Naive thymus-derived CD4-positive, alpha-beta T cell (primary cell): ENCODE data around the gene ZFYVE19. TPM values are rescaled to one million over a fixed set of nuclear protein-coding genes. Genes with fewer than 3 reads are reported as not detected.

ENCODE experiments used
- ATAC-seq: fragments of 150-1000 bp; cut with Tn5 transposase; 2 replicates; pipeline ENCODE4 v1.10.0; 2021; ENCODE audit warnings: mild to moderate bottlenecking, moderate library complexity
- CTCF ChIA-PET: fragments of 350-600 bp; sonication (Branson Sonifier 250); formaldehyde crosslinking; loops from one replicate; lab custom pipeline; 2021; ENCODE audit warnings: antibody characterized with exemption; lab: Charles Lee
- POLR2A ChIA-PET: fragments of 350-600 bp; sonication (Branson Sonifier 250); formaldehyde crosslinking; loops from one replicate; lab custom pipeline; 2021; ENCODE audit warnings: antibody characterized with exemption, inconsistent platforms; lab: Charles Lee
- DNase-seq, 9 donors: peaks; one replicate each; pipeline versions ENCODE4 v3.0.0 to v3.0.0-alpha.2; 2020 to 2022; ENCODE audit warnings: mixed read lengths in 1 of 9
- H3K27ac ChIP-seq: one replicate; pipeline ENCODE4 v1.7.0; 2013; ENCODE audit warnings: mild to moderate bottlenecking, low read depth, low read length, moderate library complexity
- H3K27me3 ChIP-seq, 2 donors: one replicate each; pipeline ENCODE4 v1.7.0; 2013; ENCODE audit warnings: low read length in 2 of 2, mild to moderate bottlenecking in 2 of 2, moderate library complexity in 2 of 2; ENCODE audit not compliant: control insufficient read depth in 2 of 2, insufficient read depth in 2 of 2
- H3K36me3 ChIP-seq, 3 experiments: 1 replicate in 2 of 3; 2 replicates in 1 of 3; pipeline ENCODE4 v1.7.0; 2013; ENCODE audit warnings: low read length in 3 of 3, mild to moderate bottlenecking in 3 of 3, moderate library complexity in 1 of 3; ENCODE audit not compliant: insufficient read depth in 3 of 3, control insufficient read depth in 2 of 3
- H3K4me1 ChIP-seq, 2 donors: one replicate each; pipeline ENCODE4 v1.7.0; 2013; ENCODE audit warnings: low read length in 2 of 2, mild to moderate bottlenecking in 2 of 2, moderate library complexity in 1 of 2; ENCODE audit not compliant: control insufficient read depth in 2 of 2, insufficient read depth in 2 of 2
- H3K4me3 ChIP-seq: 2 replicates; pipeline ENCODE4 v1.7.0; 2013; ENCODE audit warnings: mild to moderate bottlenecking, low read length
- H3K9me3 ChIP-seq, 3 experiments: 1 replicate in 2 of 3; 2 replicates in 1 of 3; pipeline ENCODE4 v1.7.0; 2013; ENCODE audit warnings: low read length in 3 of 3; ENCODE audit not compliant: control insufficient read depth in 2 of 3
- H3K27ac Mint-ChIP-seq, 9 donors: one replicate each; pipeline ENCODE4 v1.8.0; 2020 to 2022; ENCODE audit warnings: mixed read lengths in 9 of 9, mild to moderate bottlenecking in 8 of 9, moderate library complexity in 5 of 9, inconsistent platforms in 2 of 9
- H3K27me3 Mint-ChIP-seq, 5 donors: one replicate each; pipeline ENCODE4 v1.8.0; 2021 to 2022; ENCODE audit warnings: mixed read lengths in 5 of 5, mild to moderate bottlenecking in 1 of 5
- H3K36me3 Mint-ChIP-seq, 5 donors: one replicate each; pipeline ENCODE4 v1.8.0; 2020 to 2022; ENCODE audit warnings: mixed read lengths in 5 of 5, mild to moderate bottlenecking in 3 of 5, inconsistent platforms in 1 of 5
- H3K4me1 Mint-ChIP-seq, 7 donors: one replicate each; pipeline ENCODE4 v1.8.0; 2020 to 2022; ENCODE audit warnings: mixed read lengths in 7 of 7, mild to moderate bottlenecking in 3 of 7, inconsistent platforms in 1 of 7
- H3K4me3 Mint-ChIP-seq, 10 donors: one replicate each; pipeline ENCODE4 v1.8.0; 2020 to 2022; ENCODE audit warnings: mild to moderate bottlenecking in 10 of 10, mixed read lengths in 10 of 10, moderate library complexity in 6 of 10, inconsistent platforms in 2 of 10
- H3K9me3 Mint-ChIP-seq, 11 donors: one replicate each; pipeline ENCODE4 v1.8.0; 2020 to 2022; ENCODE audit warnings: mixed read lengths in 11 of 11, mild to moderate bottlenecking in 4 of 11, inconsistent platforms in 1 of 11, moderate library complexity in 1 of 11
- intact Hi-C, 2 donors: fragments of 100-400 bp; cut with micrococcal nuclease; formaldehyde crosslinking; loops; one replicate each; pipeline ENCODE4 v1.15.1; 2023
- polyA plus RNA-seq, 2 donors: library from polyadenylated mRNA; unstranded; fragments of 300-500 nt; fragmentation: Illumina TruSeq; gene quantifications; one replicate each; pipeline ENCODE4 v1.2.3, GENCODE V29; 2021
- total RNA-seq, 6 experiments: library from RNA in 5 of 6; stranded (reverse) in 5 of 6; gene quantifications; 1 replicate in 5 of 6; 2 replicates in 1 of 6; pipeline ENCODE4 v1.2.3 and lab custom pipeline; 2021 to 2026

The ZFYVE19 gene
- total and polyA plus RNA-seq, 7 experiments from 2014 or later, result 15.7 to 31.9 (median 22.7) TPM

DNA sequence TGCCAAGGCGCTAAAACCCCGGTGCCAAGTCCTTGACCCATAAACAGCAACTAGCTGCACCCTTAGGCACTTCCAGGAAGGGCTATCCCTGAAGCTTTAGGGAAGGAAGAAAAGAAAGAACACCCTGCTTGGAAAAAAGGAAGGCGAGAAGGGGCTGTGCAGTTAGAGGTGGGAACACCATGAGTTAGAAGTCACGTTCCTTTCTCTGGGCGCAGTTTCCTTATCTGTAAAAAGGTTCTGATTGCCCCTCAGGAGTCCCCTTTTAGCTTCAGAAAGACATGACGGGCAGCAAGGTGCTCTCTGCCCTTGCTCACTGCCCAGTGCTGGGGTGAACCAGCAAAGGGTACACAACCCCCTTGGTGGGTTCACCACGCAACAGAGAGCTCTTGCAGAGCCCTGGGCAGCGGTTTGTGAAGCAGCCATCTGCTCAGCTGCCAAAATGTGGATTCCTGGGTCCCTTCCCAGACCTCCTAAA is 42.2 kb upstream of the ZFYVE19 start:
- CTCF ChIA-PET, result interaction anchor here (0.6 kb wide), 2 partner anchors 8 to 19 kb away, joined by 3 to 5 read pairs; no protein-coding TSS in a partner anchor
- Histone ChIP-seq H3K27me3 (no peaks in the 10 kb centered on the region), H3K27ac (peak overlapping the region; percentile 78), H3K36me3 (peaks cover 0 to 17% (median 0%) of the 10 kb centered on the region in 3 experiments), H3K4me1 (peaks cover 17 to 27% of the 10 kb centered on the region in 2 donors), H3K9me3 (no peaks in the 10 kb centered on the region), H3K4me3 (peak overlapping the region; percentile 71)
- POLR2A ChIA-PET, result interaction anchor here (0.6 to 3.7 kb wide), 6 partner anchors 8 to 125 kb away, joined by 3 to 21 read pairs (median 4); partner anchors contain the start of gene RAD51
- DNase-seq (no peak), ATAC-seq (no peak)
- intact Hi-C loops, result loop anchor here (1.0 to 5.0 kb wide), 6 partner anchors 9 to 172 kb away; partner anchors contain the start of genes DNAJC17 (in 2 of the 2), ZFYVE19 (in 2 of the 2), KNL1 (in 1 of the 2) and RMDN3 (in 1 of the 2)
- Mint-ChIP-seq H3K9me3 (no peaks in the 10 kb centered on the region), H3K4me3 (peak overlapping the region; percentile 76 to 94 (median 90)), H3K27ac (peak overlapping the region; percentile 75 to 94 (median 87)), H3K27me3 (no peaks in the 10 kb centered on the region), H3K36me3 (peaks cover 0 to 2% (median 0%) of the 10 kb centered on the region in 5 donors), H3K4me1 (peaks cover 16 to 45% (median 42%) of the 10 kb centered on the region in 7 donors)

DNA sequence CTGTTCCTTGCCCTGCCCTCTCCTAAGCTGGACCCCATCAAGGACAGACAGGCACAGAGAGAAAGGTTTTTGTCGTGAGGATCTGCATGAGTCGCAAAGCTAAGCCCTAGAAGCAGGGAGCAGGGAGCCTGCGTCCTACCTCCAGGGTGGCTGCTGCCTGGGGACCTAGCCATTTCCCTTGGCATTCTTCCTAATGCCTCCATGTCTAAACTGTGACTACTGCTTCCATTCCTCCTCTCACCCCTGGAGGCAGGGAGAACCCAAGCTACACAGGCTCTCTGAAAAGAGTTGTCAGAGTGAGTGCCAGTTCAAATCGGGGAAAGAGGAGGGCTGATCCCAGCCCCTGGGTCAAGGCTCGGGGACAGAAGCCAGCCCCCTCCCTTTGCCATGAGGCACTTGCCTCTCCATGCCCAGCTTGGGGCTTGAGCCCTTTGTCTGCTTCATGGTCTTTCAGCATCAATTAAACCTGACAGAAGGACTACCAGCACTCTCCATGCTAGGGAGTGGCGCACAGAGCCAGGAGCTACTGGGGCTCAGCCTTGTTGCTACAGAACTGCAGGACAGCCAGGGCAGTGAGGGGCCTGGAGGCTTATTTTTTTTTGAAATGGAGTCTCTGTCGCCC is 40.6 kb upstream of the ZFYVE19 start:
- H3K9me3 Mint-ChIP-seq, result no peaks in the 10 kb centered on the region

DNA sequence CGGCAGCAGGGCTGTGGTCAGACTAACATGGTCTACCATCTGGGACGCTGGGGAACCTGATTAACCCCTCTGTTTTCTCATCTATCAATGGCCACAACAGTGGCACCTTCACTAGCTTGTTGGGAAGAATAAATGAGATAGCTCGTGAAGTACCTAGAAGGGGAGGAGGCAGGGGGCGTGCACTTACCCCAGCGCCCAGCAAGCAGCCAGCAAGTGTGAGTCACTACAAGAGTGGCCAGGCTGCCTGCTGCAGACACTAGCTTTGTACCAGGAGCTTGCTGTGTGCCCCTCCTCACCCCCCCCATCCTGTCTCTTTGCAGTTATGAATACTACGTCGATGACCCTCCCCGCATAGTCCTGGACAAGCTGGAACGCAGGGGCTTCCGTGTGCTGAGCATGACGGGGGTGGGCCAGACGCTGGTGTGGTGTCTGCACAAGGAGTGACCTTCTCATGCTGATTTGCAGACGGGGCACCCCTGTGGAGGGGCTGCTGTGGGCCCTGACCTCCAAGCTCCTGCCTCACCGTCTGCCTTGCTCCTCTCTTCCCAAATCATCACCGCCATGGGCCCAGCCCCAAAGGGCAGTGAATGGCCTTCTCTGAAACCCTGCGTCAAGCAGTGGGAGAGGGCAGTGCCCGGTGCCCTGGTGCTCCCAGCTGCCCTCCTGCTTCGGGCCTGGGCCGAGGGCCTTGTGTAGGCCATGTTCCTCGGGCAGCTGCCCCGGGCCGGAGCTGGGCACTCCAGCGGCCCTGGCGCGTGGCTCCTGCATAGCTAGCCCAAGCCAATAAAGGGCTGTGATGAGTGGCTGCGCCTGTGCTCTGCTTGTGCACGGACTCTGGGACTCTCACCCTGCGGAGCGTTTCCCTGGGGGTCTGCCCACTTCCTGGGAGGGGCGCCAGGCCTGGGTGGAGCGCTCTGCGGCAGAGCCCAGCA is 39.7 kb upstream of the ZFYVE19 start:
- peak overlapping the region in 2 of 9 donors; percentile 48 to 59 for H3K27ac Mint-ChIP-seq
- peaks cover 17 to 29% of the 10 kb centered on the region in 2 donors for H3K4me1 ChIP-seq
- no peaks in the 10 kb centered on the region for H3K27me3 Mint-ChIP-seq
- no peaks in the 10 kb centered on the region for H3K9me3 Mint-ChIP-seq
- H3K4me3 ChIP-seq, result no peak overlapping the region
- peaks cover 24 to 55% (median 49%) of the 10 kb centered on the region in 7 donors for H3K4me1 Mint-ChIP-seq
- no peak overlapping the region for H3K4me3 Mint-ChIP-seq
- peaks cover 0 to 27% (median 0%) of the 10 kb centered on the region in 3 experiments for H3K36me3 ChIP-seq
- POLR2A ChIA-PET, result interaction anchor here (1.2 kb wide), 1 partner anchor 73 kb away, joined by 3 read pairs; no protein-coding TSS in a partner anchor
- no peak overlapping the region for H3K27ac ChIP-seq
- no peak for ATAC-seq
- DNase-seq, result no peak
- H3K36me3 Mint-ChIP-seq, result peaks cover 0 to 3% (median 0%) of the 10 kb centered on the region in 5 donors
- H3K9me3 ChIP-seq, result no peaks in the 10 kb centered on the region
- CTCF ChIA-PET, result no interaction called here
- H3K27me3 ChIP-seq, result no peaks in the 10 kb centered on the region
- intact Hi-C loops, result loop anchor here in 1 of 2 donors (5.0 kb wide), 1 partner anchor 175 kb away; the partner anchor contains the start of gene KNL1

More for the DNA sequence above, 40.6 kb upstream of the ZFYVE19 start:
- peaks cover 17 to 29% of the 10 kb centered on the region in 2 donors for H3K4me1 ChIP-seq
- no peaks in the 10 kb centered on the region for H3K9me3 ChIP-seq
- peaks cover 0 to 18% (median 0%) of the 10 kb centered on the region in 3 experiments for H3K36me3 ChIP-seq
- ATAC-seq (no peak), DNase-seq (no peak)
- CTCF ChIA-PET, result interaction anchor here (0.5 kb wide), 1 partner anchor 143 kb away, joined by 4 read pairs; no protein-coding TSS in a partner anchor
- POLR2A ChIA-PET, result interaction anchor here (0.6 to 3.7 kb wide), 4 partner anchors 12 to 78 kb away, joined by 3 to 21 read pairs (median 4); partner anchors contain the start of gene RAD51
- intact Hi-C loops, result loop anchor here in 1 of 2 donors (5.0 kb wide), 1 partner anchor 174 kb away; the partner anchor contains the start of gene KNL1
- Mint-ChIP-seq H3K4me3 (peak overlapping the region in 1 of 10 donors; percentile 94), H3K36me3 (peaks cover 0 to 2% (median 0%) of the 10 kb centered on the region in 5 donors), H3K4me1 (peaks cover 24 to 55% (median 49%) of the 10 kb centered on the region in 7 donors), H3K27ac (peak overlapping the region in 8 of 9 donors; percentile 9 to 92 (median 82)), H3K27me3 (no peaks in the 10 kb centered on the region)
- no peaks in the 10 kb centered on the region for H3K27me3 ChIP-seq
- no peak overlapping the region for H3K4me3 ChIP-seq
- H3K27ac ChIP-seq, result peak overlapping the region; percentile 78

DNA sequence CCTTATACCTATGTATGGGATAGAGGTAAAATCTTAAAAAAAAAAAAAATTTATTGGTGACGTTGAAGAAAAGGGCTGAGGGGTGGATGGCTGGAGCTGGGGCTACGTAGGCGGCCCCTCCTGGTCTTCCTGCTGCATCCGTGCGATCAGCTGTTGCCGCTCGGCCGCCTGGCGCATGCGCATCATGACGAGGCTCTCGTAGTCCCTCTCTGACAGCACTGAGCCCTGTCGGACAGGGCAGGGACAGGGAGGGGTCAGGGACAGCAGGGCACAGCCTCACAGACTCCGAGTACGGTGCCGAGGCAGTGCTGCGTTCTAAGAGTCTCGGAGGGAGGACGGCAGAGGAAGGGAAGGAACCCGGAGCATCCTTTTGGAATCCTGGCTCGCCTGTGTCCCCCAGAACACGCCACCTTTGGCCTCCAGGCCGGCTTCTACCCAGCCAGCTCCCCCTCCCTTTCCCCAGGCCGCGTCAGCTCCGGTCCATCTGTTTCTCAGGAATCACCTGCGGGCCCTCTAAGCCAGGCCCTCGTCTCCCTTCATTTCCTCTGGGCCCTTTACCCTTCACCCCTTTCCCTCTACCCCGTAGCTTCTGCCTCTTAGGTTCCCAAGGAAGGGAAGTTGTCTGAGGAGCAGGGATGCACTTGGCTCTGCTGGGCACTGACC is 38.9 kb upstream of the ZFYVE19 start:
- ATAC-seq (no peak), DNase-seq (no peak)
- Mint-ChIP-seq H3K4me1 (peaks cover 24 to 51% (median 46%) of the 10 kb centered on the region in 7 donors), H3K27me3 (no peaks in the 10 kb centered on the region), H3K9me3 (no peaks in the 10 kb centered on the region), H3K27ac (peak overlapping the region in 6 of 9 donors; percentile 50 to 92 (median 72)), H3K4me3 (peak overlapping the region in 1 of 10 donors; percentile 39), H3K36me3 (peaks cover 0 to 3% (median 0%) of the 10 kb centered on the region in 5 donors)
- ChIA-PET CTCF (no interaction called here), POLR2A (no interaction called here)
- Histone ChIP-seq H3K4me3 (no peak overlapping the region), H3K36me3 (peaks cover 0 to 33% (median 0%) of the 10 kb centered on the region in 3 experiments), H3K4me1 (peaks cover 17 to 29% of the 10 kb centered on the region in 2 donors), H3K27ac (peak overlapping the region; percentile 59), H3K27me3 (no peaks in the 10 kb centered on the region), H3K9me3 (no peaks in the 10 kb centered on the region)
- intact Hi-C loops, result loop anchor here (2.0 to 5.0 kb wide), 2 partner anchors 13 to 176 kb away; partner anchors contain the start of genes KNL1 (in 1 of the 2) and RMDN3 (in 1 of the 2)

DNA sequence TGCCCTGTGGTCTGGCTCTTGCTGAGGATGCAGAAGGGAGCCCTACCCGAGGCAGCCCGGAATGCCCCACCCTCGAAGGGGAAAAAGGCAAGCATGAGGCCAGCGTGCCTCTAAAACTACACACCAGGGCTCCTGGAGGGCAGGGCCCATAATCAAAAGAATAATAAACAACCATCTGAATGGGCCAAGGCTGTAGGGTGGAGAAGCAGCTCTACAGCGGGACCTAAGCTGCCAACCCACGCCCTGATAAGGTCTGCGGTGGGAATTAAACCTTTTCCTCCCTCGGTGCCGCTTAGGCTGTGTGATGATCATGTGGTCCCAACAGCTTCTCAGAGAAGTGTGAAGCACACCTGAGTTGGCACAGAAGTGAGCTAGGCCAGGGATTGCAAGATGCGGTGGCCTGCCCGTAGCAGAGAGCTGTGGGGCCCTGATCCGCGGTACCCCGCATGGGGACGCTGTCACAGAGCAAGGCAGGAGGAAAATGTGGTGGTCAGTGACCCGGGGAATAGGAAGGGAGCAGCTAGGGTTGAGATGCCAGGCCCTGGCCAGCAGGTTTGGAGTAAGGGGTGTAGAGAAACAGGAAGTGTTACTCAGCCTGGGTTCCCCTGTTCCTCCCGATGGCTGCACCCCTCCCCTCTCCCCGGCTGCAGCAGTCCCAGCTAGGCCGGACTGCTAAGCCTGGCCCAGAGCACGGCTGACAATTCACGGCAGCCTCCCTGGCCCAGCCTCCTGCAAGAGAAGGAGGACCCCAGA is 38.2 kb upstream of the ZFYVE19 start:
- Mint-ChIP-seq H3K4me1 (peaks cover 24 to 48% (median 39%) of the 10 kb centered on the region in 7 donors), H3K9me3 (no peaks in the 10 kb centered on the region), H3K27me3 (no peaks in the 10 kb centered on the region), H3K36me3 (peaks cover 0 to 7% (median 0%) of the 10 kb centered on the region in 5 donors), H3K4me3 (peak overlapping the region in 8 of 10 donors; percentile 23 to 73 (median 58)), H3K27ac (peak overlapping the region; percentile 68 to 93 (median 87))
- peaks cover 11 to 29% of the 10 kb centered on the region in 2 donors for H3K4me1 ChIP-seq
- CTCF ChIA-PET, result interaction anchor here (1.5 kb wide), 1 partner anchor 14 kb away, joined by 6 read pairs; no protein-coding TSS in a partner anchor
- intact Hi-C loops, result loop anchor here (2.0 to 5.0 kb wide), 2 partner anchors 14 to 176 kb away; partner anchors contain the start of genes KNL1 (in 1 of the 2) and RMDN3 (in 1 of the 2)
- no peaks in the 10 kb centered on the region for H3K9me3 ChIP-seq
- H3K4me3 ChIP-seq, result no peak overlapping the region
- DNase-seq (no peak), ATAC-seq (no peak)
- H3K27ac ChIP-seq, result peak overlapping the region; percentile 59
- POLR2A ChIA-PET, result interaction anchor here (1.1 to 2.7 kb wide), 3 partner anchors 11 to 74 kb away, joined by 3 to 13 read pairs (median 4); partner anchors contain the start of genes RAD51 and RMDN3
- H3K27me3 ChIP-seq, result no peaks in the 10 kb centered on the region
- H3K36me3 ChIP-seq, result peaks cover 0 to 40% (median 0%) of the 10 kb centered on the region in 3 experiments
